ENCODE measurements around the gene DNAJB1.
A peak's percentile ranks its signal among the peaks of the same experiment; 100 is the strongest.
"Not testable (repeated sequence)": the region's sequence is repeated elsewhere in the genome, so short reads cannot be mapped to it uniquely, and the experiment has no call there.

DNAJB1 gene

GRCh38 chr19:14519245-14519859 lies 1.2 kb upstream of the DNAJB1 start:
- DNase-seq: no peak

- no peak for DNase-seq
These were observed 754 bp downstream of the DNAJB1 start for GRCh38 chr19:14517446-14517839.

GRCh38 chr19:14516746-14517438 lies 1.3 kb downstream of the DNAJB1 start:
- no peak for DNase-seq

- DNase-seq: no peak
These were observed 2.1 kb downstream of the DNAJB1 start for GRCh38 chr19:14516048-14516534.

GRCh38 chr19:14515501-14516047 lies 2.6 kb downstream of the DNAJB1 start:
- no peak for DNase-seq

- no peak for DNase-seq
These were observed 3.9 kb downstream of the DNAJB1 start for GRCh38 chr19:14514215-14514863.

GRCh38 chr19:14512406-14512961 lies 5.7 kb downstream of the DNAJB1 start:
- DNase-seq: no peak

- DNase-seq: no peak
These were observed 7.0 kb downstream of the DNAJB1 start for GRCh38 chr19:14511229-14511593.

GRCh38 chr19:14510311-14511228 lies 7.6 kb downstream of the DNAJB1 start:
- no peak for DNase-seq

- DNase-seq: no peak
These were observed 10.3 kb downstream of the DNAJB1 start for GRCh38 chr19:14507704-14508542.

GRCh38 chr19:14505488-14506239 lies 12.5 kb downstream of the DNAJB1 start:
- peak; percentile 79 for DNase-seq

GRCh38 chr19:14504575-14504974 lies 13.6 kb downstream of the DNAJB1 start:
- DNase-seq: not testable (repeated sequence)

- DNase-seq: no peak
These were observed 14.9 kb downstream of the DNAJB1 start for GRCh38 chr19:14503285-14503684.

GRCh38 chr19:14502334-14503092 lies 15.7 kb downstream of the DNAJB1 start:
- no peak for DNase-seq

- DNase-seq: no peak
These were observed 20.8 kb downstream of the DNAJB1 start for GRCh38 chr19:14497228-14497921.

GRCh38 chr19:14496834-14497227 lies 21.4 kb downstream of the DNAJB1 start:
- DNase-seq: no peak

- DNase-seq: peak; percentile 88
These were observed 22.0 kb downstream of the DNAJB1 start, which contains the start of gene GIPC1 for GRCh38 chr19:14496029-14496833. TSS of gene GIPC1 (minus strand) at chr19:14496127. CDS start at chr19:14482976, 13,151 bp downstream.

- DNase-seq: no peak
These were observed 22.5 kb downstream of the DNAJB1 start for GRCh38 chr19:14495672-14496028.

All from activated CD4-positive, CD25-positive, alpha-beta regulatory T cell treated with anti-CD3 and anti-CD28 coated beads, Interleukin-2, amount 50 U/mL, for 72 hours (primary cell).